Gastroesophageal sphincter (tissue), 3 donors: ENCODE data around the gene CHN1.

Experiments used
- EP300 ChIP-seq: sonication (generic); formaldehyde crosslinking; IDR thresholded peaks from one replicate; pipeline ENCODE4 v1.6.1; 2017; ENCODE audit warnings: antibody characterized with exemption, mild to moderate bottlenecking
- POLR2A ChIP-seq, 2 donors: fragments of 450-650 bp; IDR thresholded peaks; one replicate each; pipeline ENCODE4 v1.6.1; 2017; ENCODE audit warnings: antibody characterized with exemption in 2 of 2, mild to moderate bottlenecking in 2 of 2, moderate library complexity in 1 of 2
- POLR2AphosphoS5 ChIP-seq: sonication (generic); formaldehyde crosslinking; IDR thresholded peaks from one replicate; pipeline ENCODE4 v1.6.1; 2017; ENCODE audit warnings: antibody characterized with exemption
- TF ChIP-seq, protein P1 (sequence below), 4 experiments: fragments of 200-600 bp in 2 of 4; fragments of 450-650 bp in 2 of 4; sonication (generic) in 1 of 4; IDR thresholded peaks; one replicate each; pipeline ENCODE4 v1.5.1; 2017 to 2019; ENCODE audit warnings: antibody characterized with exemption in 4 of 4, mild to moderate bottlenecking in 2 of 4, moderate library complexity in 2 of 4

DNA sequence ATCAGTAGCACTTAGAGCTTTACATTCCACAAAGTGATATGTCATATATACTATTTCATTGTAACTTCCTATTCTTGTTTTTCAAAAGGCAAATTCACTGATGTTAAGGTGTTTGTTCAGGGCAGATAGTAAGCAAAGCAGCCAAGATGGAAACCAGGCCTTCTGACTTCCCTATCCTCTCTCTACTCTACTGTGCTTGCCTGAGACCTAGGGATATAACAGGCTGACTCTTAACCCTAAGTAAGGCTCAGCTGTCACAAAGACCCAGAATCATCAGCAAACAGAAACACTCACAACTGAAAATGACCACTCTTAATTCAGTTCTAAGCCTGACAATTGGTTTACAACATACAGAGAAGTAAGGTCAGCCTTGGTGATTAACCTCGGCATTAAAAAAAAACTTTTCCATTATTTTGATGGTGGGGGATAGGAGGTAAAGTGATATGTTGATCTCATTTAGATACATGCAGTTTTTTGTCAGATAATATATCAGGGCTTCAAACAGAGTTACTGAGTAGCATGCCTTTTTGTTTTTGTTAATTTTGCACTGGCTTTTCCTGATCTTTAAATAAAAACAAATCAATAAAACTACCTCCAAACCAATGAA, 145.5 kb downstream of the CHN1 start:
- TF ChIP-seq POLR2A (IDR thresholded peaks at IDR 0.05) (no peak), EP300 (no peak), POLR2AphosphoS5 (no peak)
- TF ChIP-seq, protein P1, sequence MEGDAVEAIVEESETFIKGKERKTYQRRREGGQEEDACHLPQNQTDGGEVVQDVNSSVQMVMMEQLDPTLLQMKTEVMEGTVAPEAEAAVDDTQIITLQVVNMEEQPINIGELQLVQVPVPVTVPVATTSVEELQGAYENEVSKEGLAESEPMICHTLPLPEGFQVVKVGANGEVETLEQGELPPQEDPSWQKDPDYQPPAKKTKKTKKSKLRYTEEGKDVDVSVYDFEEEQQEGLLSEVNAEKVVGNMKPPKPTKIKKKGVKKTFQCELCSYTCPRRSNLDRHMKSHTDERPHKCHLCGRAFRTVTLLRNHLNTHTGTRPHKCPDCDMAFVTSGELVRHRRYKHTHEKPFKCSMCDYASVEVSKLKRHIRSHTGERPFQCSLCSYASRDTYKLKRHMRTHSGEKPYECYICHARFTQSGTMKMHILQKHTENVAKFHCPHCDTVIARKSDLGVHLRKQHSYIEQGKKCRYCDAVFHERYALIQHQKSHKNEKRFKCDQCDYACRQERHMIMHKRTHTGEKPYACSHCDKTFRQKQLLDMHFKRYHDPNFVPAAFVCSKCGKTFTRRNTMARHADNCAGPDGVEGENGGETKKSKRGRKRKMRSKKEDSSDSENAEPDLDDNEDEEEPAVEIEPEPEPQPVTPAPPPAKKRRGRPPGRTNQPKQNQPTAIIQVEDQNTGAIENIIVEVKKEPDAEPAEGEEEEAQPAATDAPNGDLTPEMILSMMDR (IDR thresholded peaks at IDR 0.05) = no peak
